ENCODE data around the gene SPP1.
"Not testable (repeated sequence)": the region's sequence is repeated elsewhere in the genome, so short reads cannot be mapped to it uniquely, and the experiment has no call there.

Gene SPP1

DNA sequence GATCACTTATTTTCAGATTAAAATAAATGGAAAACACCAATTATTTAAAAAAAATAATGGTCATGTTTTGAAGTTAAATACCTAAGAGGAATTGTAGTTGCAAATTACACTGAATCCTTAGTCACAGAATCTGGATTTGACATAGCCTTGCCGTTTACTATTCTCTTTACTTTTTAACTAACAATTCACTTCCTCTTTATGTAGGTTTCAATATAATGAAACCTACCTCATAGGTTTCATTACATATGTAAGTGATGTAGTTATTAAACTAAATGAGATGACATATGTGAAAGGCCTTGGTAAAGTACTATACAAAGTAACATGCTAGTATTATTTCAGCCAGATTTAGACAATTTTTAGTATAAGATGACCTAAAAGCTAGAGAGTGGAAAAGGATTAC lies 6.5 kb downstream of the SPP1 start:
- in situ Hi-C loops (cut with MboI; ENCODE audit: low pct_unique_long_range_greater_than_20kb, low sequenced_read_pairs), result no loop called here

GRCh38 chr4:87982446-87983010 lies 7.0 kb downstream of the SPP1 start:
- DNase-seq, result no peak
- in situ Hi-C loops (cut with MboI; ENCODE audit: low pct_unique_long_range_greater_than_20kb, low sequenced_read_pairs), result no loop called here

More for the DNA sequence above, 6.5 kb downstream of the SPP1 start:
- DNase-seq, result no peak

- in situ Hi-C loops (cut with MboI; ENCODE audit: low pct_unique_long_range_greater_than_20kb, low sequenced_read_pairs), result no loop called here
- no peak for DNase-seq
These were observed 8.5 kb downstream of the SPP1 start for GRCh38 chr4:87983996-87984395.

GRCh38 chr4:87985097-87985886 lies 9.8 kb downstream of the SPP1 start:
- in situ Hi-C loops (cut with MboI; ENCODE audit: low pct_unique_long_range_greater_than_20kb, low sequenced_read_pairs), result no loop called here
- DNase-seq, result peak; percentile 65

GRCh38 chr4:87985887-87986200 lies 10.3 kb downstream of the SPP1 start:
- in situ Hi-C loops (cut with MboI; ENCODE audit: low pct_unique_long_range_greater_than_20kb, low sequenced_read_pairs), result no loop called here
- DNase-seq, result no peak

- no peak for DNase-seq
- in situ Hi-C loops (cut with MboI; ENCODE audit: low pct_unique_long_range_greater_than_20kb, low sequenced_read_pairs), result no loop called here
These were observed 11.0 kb downstream of the SPP1 start for GRCh38 chr4:87986508-87986907.

- no peak for DNase-seq
- in situ Hi-C loops (cut with MboI; ENCODE audit: low pct_unique_long_range_greater_than_20kb, low sequenced_read_pairs), result no loop called here
These were observed 14.3 kb downstream of the SPP1 start for GRCh38 chr4:87989765-87990164.

DNA sequence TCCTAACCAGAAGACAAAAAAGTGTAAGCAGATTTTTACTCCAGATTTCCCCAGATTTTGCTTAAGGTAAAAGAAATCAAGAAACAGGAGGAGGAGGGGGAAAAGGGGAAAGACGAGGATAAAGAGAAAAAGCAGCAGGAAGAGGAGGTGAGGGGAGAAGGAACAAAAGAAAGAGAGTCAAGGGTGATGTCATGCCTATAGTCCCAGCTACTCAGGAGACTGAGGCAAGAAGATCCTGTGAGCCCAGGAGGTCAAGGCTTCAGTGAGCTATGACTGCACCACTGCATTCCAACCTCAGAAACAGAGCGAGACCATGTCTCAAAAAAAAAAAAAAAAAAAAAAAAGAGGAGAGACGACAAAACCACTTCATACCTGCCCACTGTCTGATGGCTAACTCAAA lies 19.9 kb downstream of the SPP1 start:
- in situ Hi-C loops (cut with MboI; ENCODE audit: low pct_unique_long_range_greater_than_20kb, low sequenced_read_pairs), result no loop called here
- DNase-seq, result no peak

- in situ Hi-C loops (cut with MboI; ENCODE audit: low pct_unique_long_range_greater_than_20kb, low sequenced_read_pairs); DNase-seq: not testable (repeated sequence)
These were observed 23.7 kb downstream of the SPP1 start for GRCh38 chr4:87999191-87999691.

DNA sequence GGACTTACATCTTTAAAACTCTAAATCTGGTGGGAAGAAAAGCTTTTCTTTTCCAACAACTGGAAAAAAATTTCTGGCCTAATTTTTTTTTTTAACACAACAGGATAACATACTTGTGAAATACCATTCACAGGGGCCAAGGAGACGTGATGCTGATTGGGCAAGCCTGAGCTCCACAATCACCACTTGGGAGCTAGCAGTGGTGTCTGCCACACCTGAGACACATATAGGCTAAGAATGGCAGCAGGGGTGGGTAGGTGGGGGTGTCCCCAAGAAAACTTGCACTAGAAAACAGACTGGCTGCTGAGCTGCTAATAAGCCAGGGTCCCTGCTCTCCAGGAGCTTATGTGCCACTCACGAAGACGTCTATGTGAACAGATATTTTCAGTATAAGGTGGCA lies 26.4 kb downstream of the SPP1 start:
- in situ Hi-C loops (cut with MboI; ENCODE audit: low pct_unique_long_range_greater_than_20kb, low sequenced_read_pairs), result no loop called here
- DNase-seq, result no peak

DNA sequence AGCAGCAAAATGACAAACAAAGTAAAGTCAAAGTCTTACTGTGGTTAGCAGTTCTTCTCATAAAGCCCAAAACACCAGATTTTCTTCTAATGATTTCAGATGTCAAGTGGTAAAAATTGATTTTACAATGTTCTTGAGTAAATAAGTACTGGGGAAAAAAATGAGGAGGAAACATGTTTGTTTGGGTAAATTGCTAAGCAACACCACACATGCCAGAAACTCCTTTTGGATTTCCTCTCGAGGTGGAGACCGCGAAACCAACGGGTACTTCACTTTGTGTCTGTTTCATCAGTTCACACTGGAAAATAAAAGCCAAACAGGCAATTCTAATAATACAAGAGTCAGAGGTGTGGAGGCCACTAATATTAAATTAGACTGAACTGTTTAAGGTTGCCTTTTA lies 27.3 kb downstream of the SPP1 start:
- in situ Hi-C loops (cut with MboI; ENCODE audit: low pct_unique_long_range_greater_than_20kb, low sequenced_read_pairs), result no loop called here
- DNase-seq, result no peak

DNA sequence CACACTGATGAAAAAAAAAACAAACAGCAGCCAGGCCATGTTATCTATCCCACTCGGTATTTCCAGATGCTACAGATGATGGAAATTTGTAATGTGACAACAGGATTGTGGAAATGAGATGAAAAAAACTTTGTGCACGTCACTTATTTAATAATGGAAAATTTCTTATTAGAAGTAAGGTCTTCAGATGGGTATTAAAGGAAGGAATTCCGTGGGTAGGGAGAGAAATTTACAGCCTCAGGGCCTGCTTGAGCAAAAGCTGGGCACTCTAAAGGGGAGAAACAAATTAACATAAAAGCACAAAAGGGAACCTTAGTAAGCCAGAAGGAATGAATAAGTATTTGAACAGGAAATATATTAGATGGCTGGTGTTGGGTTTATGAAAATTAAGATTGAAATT lies 27.7 kb downstream of the SPP1 start:
- no peak for DNase-seq
- in situ Hi-C loops (cut with MboI; ENCODE audit: low pct_unique_long_range_greater_than_20kb, low sequenced_read_pairs), result no loop called here

GRCh38 chr4:88005076-88005475 lies 29.6 kb downstream of the SPP1 start:
- no peak for DNase-seq
- in situ Hi-C loops (cut with MboI; ENCODE audit: low pct_unique_long_range_greater_than_20kb, low sequenced_read_pairs), result no loop called here

DNA sequence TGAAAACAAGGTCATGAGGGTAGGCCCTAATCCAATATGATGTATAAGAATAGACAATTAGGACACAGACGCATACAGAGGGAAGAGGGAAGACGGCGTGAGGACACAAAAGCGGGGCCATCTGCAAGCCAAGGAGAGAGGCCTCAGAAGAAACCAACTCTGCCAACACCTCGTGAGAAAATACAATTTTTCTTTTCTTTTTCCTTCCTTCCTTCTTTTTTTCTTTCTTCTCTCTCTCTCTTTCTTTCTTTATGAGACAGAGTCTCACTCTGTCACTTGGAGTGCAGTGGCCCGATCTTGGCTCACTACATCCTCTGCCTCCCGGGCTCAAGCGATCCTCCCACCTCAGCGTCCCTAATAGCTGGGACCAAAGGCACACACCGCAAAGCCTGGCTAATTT lies 30.4 kb downstream of the SPP1 start:
- no peak for DNase-seq
- in situ Hi-C loops (cut with MboI; ENCODE audit: low pct_unique_long_range_greater_than_20kb, low sequenced_read_pairs), result no loop called here

DNA sequence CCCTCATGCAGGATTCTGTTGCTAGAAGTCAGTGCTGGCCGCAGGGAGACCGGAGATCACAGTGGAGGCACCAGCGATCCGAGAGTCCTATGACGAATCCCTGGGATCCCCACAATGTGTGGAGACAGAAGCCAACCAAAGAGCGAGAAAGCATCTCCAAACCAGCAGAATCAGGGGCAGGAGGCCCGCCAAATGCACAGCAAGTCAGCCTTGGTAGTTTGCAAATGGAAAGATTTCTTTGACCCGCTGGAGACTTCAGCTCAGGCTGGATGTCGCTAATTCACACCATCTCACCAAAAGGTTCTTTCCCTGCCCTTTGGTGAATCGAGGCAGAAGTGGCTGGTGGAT lies 31.4 kb downstream of the SPP1 start:
- in situ Hi-C loops (cut with MboI; ENCODE audit: low pct_unique_long_range_greater_than_20kb, low sequenced_read_pairs), result no loop called here
- no peak for DNase-seq

DNA sequence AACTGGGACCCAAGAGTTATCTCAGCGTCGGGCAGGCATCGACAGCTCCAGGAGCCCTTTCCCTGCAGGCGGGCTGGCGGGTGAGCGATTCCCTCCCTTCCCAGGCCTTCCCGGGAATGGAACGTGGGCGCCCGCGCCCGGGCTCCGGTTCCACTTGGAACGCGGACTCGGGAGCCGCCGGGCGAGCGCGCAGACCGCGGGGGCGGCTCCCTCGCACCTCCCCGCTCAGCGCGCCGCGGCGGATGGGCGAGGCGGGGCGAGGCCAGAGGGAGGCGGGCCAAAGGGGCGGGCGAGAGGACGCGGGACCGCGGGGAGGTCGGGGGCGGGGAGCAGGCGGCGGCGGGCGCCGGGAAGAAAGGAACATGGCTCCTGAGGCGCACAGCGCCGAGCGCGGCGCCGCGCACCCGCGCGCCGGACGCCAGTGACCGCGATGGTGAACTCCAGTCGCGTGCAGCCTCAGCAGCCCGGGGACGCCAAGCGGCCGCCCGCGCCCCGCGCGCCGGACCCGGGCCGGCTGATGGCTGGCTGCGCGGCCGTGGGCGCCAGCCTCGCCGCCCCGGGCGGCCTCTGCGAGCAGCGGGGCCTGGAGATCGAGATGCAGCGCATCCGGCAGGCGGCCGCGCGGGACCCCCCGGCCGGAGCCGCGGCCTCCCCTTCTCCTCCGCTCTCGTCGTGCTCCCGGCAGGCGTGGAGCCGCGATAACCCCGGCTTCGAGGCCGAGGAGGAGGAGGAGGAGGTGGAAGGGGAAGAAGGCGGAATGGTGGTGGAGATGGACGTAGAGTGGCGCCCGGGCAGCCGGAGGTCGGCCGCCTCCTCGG lies 32.0 kb downstream of the SPP1 start, which contains the start of gene PKD2:
PKD2 (plus strand) TSS at position 332 of the 818 bp plus-strand sequence; CDS start at position 431, 99 bp downstream.
- in situ Hi-C loops (cut with MboI; ENCODE audit: low pct_unique_long_range_greater_than_20kb, low sequenced_read_pairs), result no loop called here
- DNase-seq, result peak; percentile 60

GRCh38 chr4:88008122-88008742 lies 32.7 kb downstream of the SPP1 start:
- peak; percentile 39 for DNase-seq
- in situ Hi-C loops (cut with MboI; ENCODE audit: low pct_unique_long_range_greater_than_20kb, low sequenced_read_pairs), result no loop called here

DNA sequence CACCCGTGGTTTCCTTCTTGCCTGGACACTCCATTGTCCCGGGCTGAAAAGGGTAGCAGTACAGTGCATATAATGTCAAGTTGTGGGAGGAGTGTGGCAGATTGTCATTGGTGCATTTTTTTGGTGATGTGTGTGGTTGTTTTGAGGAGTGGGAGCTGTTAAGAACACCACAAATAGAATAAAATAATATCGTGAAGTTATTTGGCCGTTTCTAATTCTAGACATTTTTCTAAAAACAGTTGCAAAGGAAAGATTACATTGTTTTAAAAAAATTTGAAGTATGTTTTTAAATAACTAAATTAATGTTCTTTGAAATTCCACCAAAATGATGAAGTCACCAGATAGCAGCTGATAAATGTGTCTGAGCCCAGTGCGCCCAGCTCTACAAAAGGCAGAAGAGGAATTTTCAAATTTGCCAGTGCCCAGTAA lies 33.2 kb downstream of the SPP1 start:
- no peak for DNase-seq
- in situ Hi-C loops (cut with MboI; ENCODE audit: low pct_unique_long_range_greater_than_20kb, low sequenced_read_pairs), result no loop called here

DNA sequence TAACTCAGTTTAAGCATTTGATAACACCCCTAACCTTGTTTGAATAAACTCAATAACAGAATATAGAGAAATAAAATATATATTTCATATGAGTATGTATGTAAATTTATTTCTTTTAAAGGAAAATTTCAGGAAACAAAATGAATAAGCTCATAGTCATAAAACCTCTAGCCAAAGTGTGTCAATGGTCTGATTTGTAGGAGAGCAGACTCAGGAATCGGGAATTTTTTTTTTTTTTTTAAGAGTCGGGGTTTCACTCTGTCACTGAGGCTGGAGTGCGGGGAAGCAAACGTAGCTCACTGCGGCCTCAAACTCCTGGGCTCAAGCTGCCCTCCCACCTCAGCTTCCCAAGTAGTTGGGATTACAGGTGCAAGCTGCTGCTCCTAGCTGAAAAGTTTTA lies 34.4 kb downstream of the SPP1 start:
- DNase-seq, result no peak
- in situ Hi-C loops (cut with MboI; ENCODE audit: low pct_unique_long_range_greater_than_20kb, low sequenced_read_pairs), result no loop called here

DNA sequence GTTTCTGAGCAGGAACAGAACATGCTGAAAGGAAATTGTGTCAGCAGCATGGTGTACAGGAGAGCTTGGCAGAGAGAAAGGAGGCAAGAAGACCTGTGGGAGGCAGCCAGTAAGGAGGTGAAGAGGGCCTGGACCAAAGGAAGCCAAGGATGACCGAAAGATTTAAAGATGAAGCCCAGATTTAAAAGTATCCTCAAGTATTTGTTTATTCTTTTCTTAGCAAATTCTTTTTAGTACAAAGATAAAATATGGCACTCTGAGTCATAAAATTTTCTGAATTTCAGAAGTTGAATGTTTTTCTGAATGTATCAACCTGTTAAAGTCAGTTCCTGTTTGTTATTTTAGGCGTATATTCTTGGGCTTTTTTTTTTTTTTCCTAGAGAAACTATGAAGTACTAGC lies 35.5 kb downstream of the SPP1 start:
- DNase-seq, result no peak
- in situ Hi-C loops (cut with MboI; ENCODE audit: low pct_unique_long_range_greater_than_20kb, low sequenced_read_pairs), result no loop called here
